ENCODE results near the gene COPS3. TPM values are rescaled to one million over a fixed set of nuclear protein-coding genes. Genes with fewer than 3 reads are reported as not detected.
"Not testable (repeated sequence)": the region's sequence is repeated elsewhere in the genome, so short reads cannot be mapped to it uniquely, and the experiment has no call there.

COPS3 gene
- total RNA-seq, 4 donors from 2014 or later = 28.9 to 78.2 (median 60.0) TPM

GRCh38 chr17:17258998-17259397 lies 22.0 kb downstream of the COPS3 start:
- Histone ChIP-seq H3K27me3 (no peaks in the 10 kb centered on the region), H3K4me3 (no peak overlapping the region), H3K9me3 (no peaks in the 10 kb centered on the region), H3K27ac (no peak overlapping the region), H3K4me1 (no peaks in the 10 kb centered on the region), H3K36me3 (peaks cover 0 to 63% (median 25%) of the 10 kb centered on the region in 4 donors)
- in situ Hi-C loops (cut with MboI; ENCODE audit: low pct_ligation_motif_present in 1 of 4, low pct_unique_long_range_greater_than_20kb in 1 of 4, low sequenced_read_pairs in 3 of 4) = no loop called here
- TF ChIP-seq EP300 (IDR thresholded peaks at IDR 0.05; ENCODE audit: low read depth) = no peak
- no peak for TF ChIP-seq POLR2A (IDR thresholded peaks at IDR 0.05)
- TF ChIP-seq, protein P1, sequence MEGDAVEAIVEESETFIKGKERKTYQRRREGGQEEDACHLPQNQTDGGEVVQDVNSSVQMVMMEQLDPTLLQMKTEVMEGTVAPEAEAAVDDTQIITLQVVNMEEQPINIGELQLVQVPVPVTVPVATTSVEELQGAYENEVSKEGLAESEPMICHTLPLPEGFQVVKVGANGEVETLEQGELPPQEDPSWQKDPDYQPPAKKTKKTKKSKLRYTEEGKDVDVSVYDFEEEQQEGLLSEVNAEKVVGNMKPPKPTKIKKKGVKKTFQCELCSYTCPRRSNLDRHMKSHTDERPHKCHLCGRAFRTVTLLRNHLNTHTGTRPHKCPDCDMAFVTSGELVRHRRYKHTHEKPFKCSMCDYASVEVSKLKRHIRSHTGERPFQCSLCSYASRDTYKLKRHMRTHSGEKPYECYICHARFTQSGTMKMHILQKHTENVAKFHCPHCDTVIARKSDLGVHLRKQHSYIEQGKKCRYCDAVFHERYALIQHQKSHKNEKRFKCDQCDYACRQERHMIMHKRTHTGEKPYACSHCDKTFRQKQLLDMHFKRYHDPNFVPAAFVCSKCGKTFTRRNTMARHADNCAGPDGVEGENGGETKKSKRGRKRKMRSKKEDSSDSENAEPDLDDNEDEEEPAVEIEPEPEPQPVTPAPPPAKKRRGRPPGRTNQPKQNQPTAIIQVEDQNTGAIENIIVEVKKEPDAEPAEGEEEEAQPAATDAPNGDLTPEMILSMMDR (IDR thresholded peaks at IDR 0.05) = no peak
- TF ChIP-seq POLR2AphosphoS5 (IDR thresholded peaks at IDR 0.05) = no peak
- 92 to 100% methylated on average over 4 of the region's 4 CpGs for WGBS, 2 donors (ENCODE audit: low coverage in 1 of 2)
- DNase-seq = no peak
- intact Hi-C loops (cut with DNase I; ENCODE audit: low total_unique reads) = no loop called here

GRCh38 chr17:17258011-17258410 lies 23.0 kb downstream of the COPS3 start:
- 93 to 94% methylated on average over 7 of the region's 7 CpGs for WGBS, 2 donors (ENCODE audit: low coverage in 1 of 2)
- TF ChIP-seq POLR2A (IDR thresholded peaks at IDR 0.05) = no peak
- no peak for TF ChIP-seq POLR2AphosphoS5 (IDR thresholded peaks at IDR 0.05)
- TF ChIP-seq EP300 (IDR thresholded peaks at IDR 0.05; ENCODE audit: low read depth) = no peak
- TF ChIP-seq, protein P1 (IDR thresholded peaks at IDR 0.05) = no peak
- H3K4me1 ChIP-seq = no peaks in the 10 kb centered on the region
- intact Hi-C loops (cut with DNase I; ENCODE audit: low total_unique reads) = no loop called here
- peaks cover 0 to 73% (median 23%) of the 10 kb centered on the region in 4 donors for H3K36me3 ChIP-seq
- H3K9me3 ChIP-seq = no peaks in the 10 kb centered on the region
- H3K4me3 ChIP-seq = no peak overlapping the region
- H3K27me3 ChIP-seq = no peaks in the 10 kb centered on the region
- in situ Hi-C loops (cut with MboI; ENCODE audit: low pct_ligation_motif_present in 1 of 4, low pct_unique_long_range_greater_than_20kb in 1 of 4, low sequenced_read_pairs in 3 of 4) = no loop called here
- no peak for DNase-seq
- no peak overlapping the region for H3K27ac ChIP-seq

DNA sequence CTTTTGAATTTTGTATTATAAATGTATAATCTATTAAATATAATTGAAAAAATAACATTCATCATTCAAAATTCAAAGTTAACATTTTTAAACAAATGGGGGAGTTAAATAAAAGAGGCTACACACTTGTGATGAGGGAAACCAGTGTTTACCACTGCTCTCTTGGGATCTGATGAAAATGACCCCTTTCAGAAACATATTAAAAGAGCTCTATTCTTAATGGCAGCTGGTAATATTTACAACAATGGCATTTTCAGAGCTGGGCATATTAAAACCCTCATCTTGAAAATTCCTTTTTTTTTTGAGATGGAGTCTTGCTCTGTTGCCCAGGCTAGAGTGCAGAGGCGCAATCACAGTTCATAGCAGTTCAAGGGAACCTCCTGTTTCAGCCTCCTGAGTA lies 24.7 kb downstream of the COPS3 start:
- H3K9me3 ChIP-seq = no peaks in the 10 kb centered on the region
- H3K4me3 ChIP-seq = no peak overlapping the region
- H3K36me3 ChIP-seq = peaks cover 0 to 72% (median 20%) of the 10 kb centered on the region in 4 donors
- TF ChIP-seq EP300 (IDR thresholded peaks at IDR 0.05; ENCODE audit: low read depth) = no peak
- TF ChIP-seq, protein P1 (IDR thresholded peaks at IDR 0.05) = no peak
- TF ChIP-seq POLR2AphosphoS5 (IDR thresholded peaks at IDR 0.05) = no peak
- TF ChIP-seq POLR2A (IDR thresholded peaks at IDR 0.05) = no peak
- in situ Hi-C loops (cut with MboI; ENCODE audit: low pct_ligation_motif_present in 1 of 4, low pct_unique_long_range_greater_than_20kb in 1 of 4, low sequenced_read_pairs in 3 of 4) = no loop called here
- no peak for DNase-seq
- no peaks in the 10 kb centered on the region for H3K27me3 ChIP-seq
- H3K27ac ChIP-seq = no peak overlapping the region
- intact Hi-C loops (cut with DNase I; ENCODE audit: low total_unique reads) = no loop called here
- 100% methylated on average over 1 of the region's 1 CpG for WGBS, 2 donors (ENCODE audit: low coverage in 1 of 2)
- H3K4me1 ChIP-seq = no peaks in the 10 kb centered on the region

- H3K27me3 ChIP-seq; H3K9me3 ChIP-seq; H3K27ac ChIP-seq; H3K4me3 ChIP-seq; in situ Hi-C loops (cut with MboI; ENCODE audit: low pct_ligation_motif_present in 1 of 4, low pct_unique_long_range_greater_than_20kb in 1 of 4, low sequenced_read_pairs in 3 of 4); H3K4me1 ChIP-seq; intact Hi-C loops (cut with DNase I; ENCODE audit: low total_unique reads); DNase-seq: not testable (repeated sequence)
- peaks cover 0 to 68% (median 19%) of the 10 kb centered on the region in 4 donors for H3K36me3 ChIP-seq
- WGBS, 2 donors (ENCODE audit: low coverage in 1 of 2) = 93 to 100% methylated on average over 6 to 11 of the region's 11 CpGs
These were observed 25.4 kb downstream of the COPS3 start for GRCh38 chr17:17255689-17256088.

DNA sequence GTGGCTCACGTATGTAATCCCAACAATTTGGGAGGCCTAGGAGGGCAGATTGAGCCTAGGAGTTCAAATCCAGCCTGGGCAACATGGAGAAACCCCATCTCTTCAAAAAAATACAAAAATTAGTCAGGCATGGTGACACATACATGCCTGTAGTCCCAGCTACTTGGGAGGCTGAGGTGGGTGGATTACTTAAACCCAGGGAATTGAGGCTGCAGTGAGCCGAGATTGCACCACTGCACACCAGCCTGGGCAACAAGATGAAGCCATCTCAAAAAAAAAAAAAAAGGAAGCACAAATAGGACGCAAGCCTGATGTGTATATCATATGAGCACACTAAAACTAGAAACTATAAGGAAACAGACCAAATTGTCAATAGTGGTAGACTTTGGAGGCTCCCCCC lies 27.0 kb downstream of the COPS3 start:
- TF ChIP-seq EP300 (IDR thresholded peaks at IDR 0.05; ENCODE audit: low read depth) = no peak
- H3K27me3 ChIP-seq = no peaks in the 10 kb centered on the region
- peaks cover 0 to 58% (median 17%) of the 10 kb centered on the region in 4 donors for H3K36me3 ChIP-seq
- 89 to 94% methylated on average over 3 of the region's 3 CpGs for WGBS, 2 donors (ENCODE audit: low coverage in 1 of 2)
- in situ Hi-C loops (cut with MboI; ENCODE audit: low pct_ligation_motif_present in 1 of 4, low pct_unique_long_range_greater_than_20kb in 1 of 4, low sequenced_read_pairs in 3 of 4) (no loop called here), intact Hi-C loops (cut with DNase I; ENCODE audit: low total_unique reads) (no loop called here)
- H3K4me3 ChIP-seq = no peak overlapping the region
- no peaks in the 10 kb centered on the region for H3K4me1 ChIP-seq
- no peak for DNase-seq
- H3K27ac ChIP-seq = no peak overlapping the region
- no peaks in the 10 kb centered on the region for H3K9me3 ChIP-seq
